SH-SY5Y (cell line): ENCODE measurements around the gene BUB1.

Source experiments
- GATA2 ChIP-seq: IDR thresholded peaks from 2 replicates; pipeline ENCODE4 v1.6.1; 2011; ENCODE audit warnings: mild to moderate bottlenecking, low read depth, low read length
- GATA3 ChIP-seq: IDR thresholded peaks from 2 replicates; pipeline ENCODE4 v1.6.1; 2011; ENCODE audit warnings: low read depth, mild to moderate bottlenecking, low read length, moderate library complexity

DNA sequence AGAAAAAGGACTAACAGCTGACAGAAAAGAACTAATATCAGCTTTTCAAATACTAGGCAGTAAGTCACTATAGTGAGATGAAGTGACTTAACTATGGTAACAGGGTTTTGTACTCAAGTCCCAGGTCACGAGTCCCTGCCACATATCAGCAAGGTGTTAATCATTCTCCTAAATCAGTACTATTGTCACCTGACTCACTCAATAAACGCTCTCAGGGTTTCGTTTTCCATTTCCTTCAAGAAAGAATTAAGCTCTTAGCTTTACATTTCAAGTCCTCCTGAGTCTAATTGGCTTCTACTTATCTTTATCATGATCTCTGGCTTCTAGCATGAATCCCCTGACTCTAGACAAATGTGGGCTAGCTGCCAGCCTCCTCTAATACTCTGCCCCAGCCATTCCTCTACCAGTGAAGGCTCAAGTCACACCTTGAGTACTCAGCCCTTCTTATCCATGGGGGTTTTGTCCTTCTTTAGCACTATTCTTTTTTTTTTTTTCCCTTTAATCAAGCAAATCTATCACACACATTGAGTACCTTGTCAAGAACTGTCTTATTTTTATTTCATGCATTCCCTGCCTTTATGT lies 20.0 kb downstream of the BUB1 start:
- TF ChIP-seq GATA2 = peak; percentile 31; the same call in 1 of the 2 replicates
- TF ChIP-seq GATA3 = no peak
